HG03066 (cell line): ENCODE data around the gene PNMA6A.
"Not testable (repeated sequence)": the region's sequence is repeated elsewhere in the genome, so short reads cannot be mapped to it uniquely, and the experiment has no call there.

Source experiments
- ATAC-seq: cut with Tn5 transposase; IDR thresholded peaks from one replicate; pipeline ENCODE4 v1.9.1; 2021; ENCODE audit warnings: low read depth; ENCODE audit not compliant: unreplicated experiment

PNMA6A gene

GRCh38 chrX:153074262-153074899 lies 2.1 kb downstream of the PNMA6A start:
- no peak for ATAC-seq

GRCh38 chrX:153074935-153075334 lies 2.7 kb downstream of the PNMA6A start:
- no peak for ATAC-seq

- ATAC-seq: no peak
Measured at GRCh38 chrX:153075366-153075765, 3.1 kb downstream of the PNMA6A start.

- not testable (repeated sequence) for ATAC-seq
Measured at GRCh38 chrX:153077437-153078135, 5.3 kb downstream of the PNMA6A start.

GRCh38 chrX:153083238-153083923 lies 11.1 kb downstream of the PNMA6A start:
- ATAC-seq: not testable (repeated sequence)

- no peak for ATAC-seq
Measured at GRCh38 chrX:153102418-153102817, 30.2 kb downstream of the PNMA6A start.

GRCh38 chrX:153104959-153105358 lies 32.7 kb downstream of the PNMA6A start:
- not testable (repeated sequence) for ATAC-seq

- ATAC-seq: not testable (repeated sequence)
Measured at GRCh38 chrX:153106092-153106801, 34.0 kb downstream of the PNMA6A start.

GRCh38 chrX:153110735-153111134 lies 38.5 kb downstream of the PNMA6A start:
- not testable (repeated sequence) for ATAC-seq

GRCh38 chrX:153113851-153114250 lies 41.6 kb downstream of the PNMA6A start:
- ATAC-seq: not testable (repeated sequence)

GRCh38 chrX:153117754-153118153 lies 45.5 kb downstream of the PNMA6A start:
- not testable (repeated sequence) for ATAC-seq

- ATAC-seq: not testable (repeated sequence)
Measured at GRCh38 chrX:153120230-153120629, 48.0 kb downstream of the PNMA6A start.

GRCh38 chrX:153123468-153123867 lies 51.2 kb downstream of the PNMA6A start:
- ATAC-seq: not testable (repeated sequence)
